Heart right ventricle (tissue), 16 donors: Measurements from ENCODE around the gene AAK1. TPM values are rescaled to one million over a fixed set of nuclear protein-coding genes. Genes with fewer than 3 reads are reported as not detected.

ENCODE experiments used
- ATAC-seq, 8 donors: fragments of 200-7000 bp; cut with Tn5 transposase; one replicate each; pipeline ENCODE4 v1.9.1; 2020; ENCODE audit warnings: mild to moderate bottlenecking in 8 of 8, moderate library complexity in 8 of 8, moderate number of reproducible peaks in 1 of 8
- DNase-seq, 2 donors: peaks; one replicate each; pipeline ENCODE4 v3.0.0-alpha.2; 2020
- H3K27ac ChIP-seq, 10 donors: fragments of 200-600 bp; sonication (generic) in 2 of 10; one replicate each; pipeline versions ENCODE4 v1.5.0 to v1.8.0; 2020 to 2022; ENCODE audit warnings: mild to moderate bottlenecking in 3 of 10
- H3K27me3 ChIP-seq, 7 donors: fragments of 200-600 bp; one replicate each; pipeline ENCODE4 v1.8.0; 2021 to 2022; ENCODE audit warnings: mild to moderate bottlenecking in 2 of 7
- H3K36me3 ChIP-seq, 9 donors: fragments of 200-600 bp; sonication (generic) in 1 of 9; one replicate each; pipeline versions ENCODE4 v1.5.0 to v1.8.0; 2020 to 2022; ENCODE audit warnings: mild to moderate bottlenecking in 2 of 9
- H3K4me1 ChIP-seq, 9 donors: fragments of 200-600 bp; sonication (generic) in 1 of 9; one replicate each; pipeline versions ENCODE4 v1.5.0 to v1.8.0; 2020 to 2022; ENCODE audit warnings: mild to moderate bottlenecking in 4 of 9
- H3K4me3 ChIP-seq, 10 donors: fragments of 200-600 bp; sonication (generic) in 2 of 10; one replicate each; pipeline versions ENCODE4 v1.5.0 to v1.8.0; 2020 to 2022; ENCODE audit warnings: mild to moderate bottlenecking in 7 of 10, moderate library complexity in 2 of 10
- H3K9me3 ChIP-seq, 11 donors: fragments of 200-600 bp in 10 of 11; sonication (generic) in 2 of 11; one replicate each; pipeline versions ENCODE4 v1.5.0 to v1.8.0; 2013 to 2022; ENCODE audit warnings: mild to moderate bottlenecking in 2 of 11, control low read depth in 1 of 11, moderate library complexity in 1 of 11
- WGBS, 2 donors: extraction: QIAGEN DNeasy Blood & Tissue Kit; methylation state at CpG; one replicate each; pipeline ENCODE4 v1.1.7; 2013; ENCODE audit warnings: inconsistent platforms in 1 of 2; 5-methylcytosine and 5-hydroxymethylcytosine counted together
- intact Hi-C, 10 donors: fragments of 100-400 bp; cut with DNase I; formaldehyde crosslinking; loops; one replicate each; pipeline versions ENCODE4 v1.11.1 to v1.14.2; 2022
- long read RNA-seq, 3 donors: library from polyadenylated mRNA; unstranded; transcript quantifications; one replicate each; pipeline ENCODE4 v2.0.0, GENCODE V29; 2020 to 2021
- polyA plus RNA-seq, 2 donors: library from polyadenylated mRNA; stranded (reverse); fragments of 200-250 nt; gene quantifications; one replicate each; pipeline ENCODE4 v1.2.3, GENCODE V29; 2013
- total RNA-seq, 10 donors: library from RNA; stranded (reverse); fragmentation: NEBNext Ultra II Directional in 3 of 10; extraction: Animal tissue kit (Norgen Biotek cat#: 25700) in 3 of 10; gene quantifications; one replicate each; pipeline versions ENCODE4 v1.2.1 to v1.2.4, GENCODE V29; 2021 to 2023
- TF ChIP-seq, protein P1 (sequence below), 9 donors: fragments of 200-600 bp; sonication (generic) in 2 of 9; IDR thresholded peaks; one replicate each; pipeline versions ENCODE4 v1.5.0 to v1.8.0; 2021 to 2022; ENCODE audit warnings: antibody characterized with exemption in 9 of 9, mild to moderate bottlenecking in 5 of 9, moderate library complexity in 1 of 9
- donor health status: Arrhythmogenic right ventricular cardiomyopathy.
- donor health status: ischemic (EF 13 %, LVEDD 7.1; RV severe dilation, severe dysfunction).
- donor health status: healthy with polysubstance abuse.
- donor health status: DM: no; HTN: yes; CAD: no.
- donor health status: DM: no; HTN: no; CAD: no.
- donor health status: ischemic (EF 25% LVEDD 6.9; RV normal size, moderate dysfunction).
- donor health status: ischemic (EF 25% LVEDD 5.7; RV mildly dilated, moderate dysfunction).
- donor health status: healthy.
- donor health status: DM: yes; HTN: yes; CAD: no.
- donor health status: Ischemic cardiomyopathy.
- donor health status: ischemic (EF 35%, LVEDD 5.7; RV mildly dilated, moderate dysfunction).
- donor health status: nonischemic (EF 11% LVEDD 7.7; RV severe dilation, severe dysfunction).
- donor health status: DM: yes; HTN: yes; CAD: no.
- donor health status: PGD.
- donor health status: ischemic (EF 29% LVEDD 5.4; RV normal size, mild dysfunction).
- donor health status: nonischemic (EF 23%, LVEDD 6.1; RV moderate dilation, normal function).

AAK1 gene
- total RNA-seq: 100 to 1,000 TPM in 7 of 10 donors, 10 to 100 TPM in 3; 70.2 to 148 (median 125) TPM
- 10 to 100 TPM; 10.1 to 34.2 TPM for polyA plus RNA-seq
- long read RNA-seq, donor 1, transcript AAK1-208 (2 exons, 453 nt): major isoform, 7 of 26 reads
- long read RNA-seq, donor 1, partial matches to known transcripts: 0 of 26 reads
- long read RNA-seq, donor 1, other reads (novel, unspliced or antisense): 18 of 26 reads
- long read RNA-seq, donor 2, transcript AAK1-208 (2 exons, 453 nt): major isoform, 6 of 44 reads
- long read RNA-seq, donor 2, partial matches to known transcripts: 2 of 44 reads
- long read RNA-seq, donor 2, other reads (novel, unspliced or antisense): 36 of 44 reads
- long read RNA-seq, donor 3, partial matches to known transcripts: 3 of 42 reads
- long read RNA-seq, donor 3, other reads (novel, unspliced or antisense): 39 of 42 reads

DNA sequence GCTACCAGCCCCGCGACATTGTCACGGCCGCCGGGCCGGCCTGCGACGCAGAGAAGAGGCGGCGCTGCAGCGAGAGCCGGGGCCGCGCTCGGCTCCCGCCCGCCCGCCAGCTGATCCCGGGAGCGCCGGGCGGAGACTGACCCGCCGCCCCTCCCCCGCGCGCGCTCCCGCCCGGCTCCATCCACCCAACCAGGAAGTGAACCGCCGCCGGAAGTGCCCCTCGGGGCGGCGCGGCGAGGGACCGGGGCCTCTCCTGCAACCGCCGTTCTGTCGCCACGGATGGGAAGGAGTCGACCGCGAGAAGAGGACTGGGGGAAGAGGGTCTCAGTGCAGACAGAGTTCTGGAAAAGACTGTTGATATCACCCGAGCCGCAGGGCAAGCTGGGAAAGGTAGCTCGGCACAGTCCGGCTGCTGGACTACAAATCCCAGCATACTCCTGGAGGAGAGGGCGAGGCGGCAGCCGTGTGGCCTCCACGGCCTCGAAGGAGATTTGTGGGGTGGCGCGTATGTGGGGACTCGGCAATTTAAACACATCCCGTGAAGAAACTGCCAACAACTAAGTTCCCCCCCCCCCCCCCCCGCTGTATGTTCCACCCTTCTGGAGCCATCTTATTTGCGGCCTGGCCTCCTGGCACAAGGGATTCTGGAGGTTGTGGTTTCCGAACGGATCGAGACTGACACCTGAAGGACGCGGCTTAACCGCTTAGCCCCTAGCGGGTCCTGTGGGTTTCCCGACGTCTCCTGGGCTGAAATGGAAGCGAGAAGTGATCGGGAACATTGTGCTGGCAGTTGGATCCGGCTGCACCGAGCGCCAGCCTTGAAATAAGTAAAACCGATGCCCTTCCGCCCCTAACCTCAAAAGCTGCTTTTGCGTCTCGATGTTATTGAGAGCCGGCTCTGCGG, at the start of gene AAK1:
AAK1 (minus strand) TSS at position 138 of the 904 bp plus-strand sequence. CDS start 699 bp downstream, outside the sequence.
- Histone ChIP-seq H3K27ac (peak within 1 kb of the TSS; percentile 90 to 99 (median 98)), H3K4me3 (peak within 1 kb of the TSS; percentile 77 to 99 (median 92)), H3K36me3 (no peaks in the 10 kb centered on the region), H3K4me1 (peaks cover 0 to 60% (median 45%) of the 10 kb centered on the region in 9 donors), H3K27me3 (no peaks in the 10 kb centered on the region), H3K9me3 (no peaks in the 10 kb centered on the region)
- intact Hi-C loops: loop anchor here (5.0 to 10.0 kb wide), 8 partner anchors 33 to 82 kb away; no protein-coding TSS in a partner anchor
- ATAC-seq (peak; percentile 91 to 96 (median 94)), DNase-seq (peak; percentile 92)
- 0% methylated on average over 72 to 81 of the region's 81 CpGs for WGBS, 2 donors
- TF ChIP-seq, protein P1, sequence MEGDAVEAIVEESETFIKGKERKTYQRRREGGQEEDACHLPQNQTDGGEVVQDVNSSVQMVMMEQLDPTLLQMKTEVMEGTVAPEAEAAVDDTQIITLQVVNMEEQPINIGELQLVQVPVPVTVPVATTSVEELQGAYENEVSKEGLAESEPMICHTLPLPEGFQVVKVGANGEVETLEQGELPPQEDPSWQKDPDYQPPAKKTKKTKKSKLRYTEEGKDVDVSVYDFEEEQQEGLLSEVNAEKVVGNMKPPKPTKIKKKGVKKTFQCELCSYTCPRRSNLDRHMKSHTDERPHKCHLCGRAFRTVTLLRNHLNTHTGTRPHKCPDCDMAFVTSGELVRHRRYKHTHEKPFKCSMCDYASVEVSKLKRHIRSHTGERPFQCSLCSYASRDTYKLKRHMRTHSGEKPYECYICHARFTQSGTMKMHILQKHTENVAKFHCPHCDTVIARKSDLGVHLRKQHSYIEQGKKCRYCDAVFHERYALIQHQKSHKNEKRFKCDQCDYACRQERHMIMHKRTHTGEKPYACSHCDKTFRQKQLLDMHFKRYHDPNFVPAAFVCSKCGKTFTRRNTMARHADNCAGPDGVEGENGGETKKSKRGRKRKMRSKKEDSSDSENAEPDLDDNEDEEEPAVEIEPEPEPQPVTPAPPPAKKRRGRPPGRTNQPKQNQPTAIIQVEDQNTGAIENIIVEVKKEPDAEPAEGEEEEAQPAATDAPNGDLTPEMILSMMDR (IDR thresholded peaks at IDR 0.05): peak in 3 of 9 donors; percentile 6 to 40 (median 25)

DNA sequence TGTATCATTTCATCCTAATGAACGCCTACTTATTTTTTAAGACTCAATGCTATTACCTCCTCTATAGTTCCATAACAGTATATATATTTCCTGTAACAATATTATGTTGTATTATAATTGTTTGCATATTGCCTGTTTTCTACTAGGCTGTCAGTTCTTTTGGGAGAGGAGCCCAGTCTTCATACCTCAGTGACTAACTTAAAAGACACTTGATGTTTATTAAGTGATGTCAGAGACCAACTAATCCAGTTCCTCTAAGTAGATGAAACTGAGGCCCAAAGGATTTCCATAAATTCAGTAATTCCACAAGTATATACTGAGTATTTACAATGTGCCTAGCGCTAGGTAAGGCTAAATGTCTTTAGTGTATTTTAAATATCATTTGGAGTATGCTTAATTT, 48.9 kb upstream of the AAK1 start:
- Histone ChIP-seq H3K4me1 (peaks cover 0 to 43% (median 13%) of the 10 kb centered on the region in 9 donors), H3K9me3 (no peaks in the 10 kb centered on the region), H3K4me3 (no peak overlapping the region), H3K36me3 (no peaks in the 10 kb centered on the region), H3K27me3 (no peaks in the 10 kb centered on the region), H3K27ac (no peak overlapping the region)
- DNase-seq (no peak), ATAC-seq (no peak)
- TF ChIP-seq, protein P1 (IDR thresholded peaks at IDR 0.05): no peak
- intact Hi-C loops: no loop called here
- 99% methylated on average over 2 of the region's 2 CpGs for WGBS, 2 donors

DNA sequence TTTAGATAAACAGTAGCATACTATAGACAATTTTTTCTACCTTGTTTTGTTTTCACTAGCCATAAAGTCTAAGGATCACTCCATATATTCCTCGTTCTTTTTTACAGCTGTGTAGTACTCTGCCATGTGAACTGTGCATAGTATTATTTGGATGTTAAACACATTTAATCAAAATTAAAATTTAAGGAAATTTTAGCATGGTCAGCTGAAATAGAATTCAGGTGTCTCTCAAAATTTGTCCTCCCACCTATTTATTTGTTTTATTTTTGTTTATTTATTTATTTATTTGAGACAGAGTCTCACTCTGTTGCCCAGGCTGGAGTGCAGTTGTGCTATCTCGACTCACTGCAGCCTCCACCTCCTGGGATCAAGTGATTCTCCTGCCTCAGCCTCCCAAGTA, 46.4 kb upstream of the AAK1 start:
- Histone ChIP-seq H3K4me3 (no peak overlapping the region), H3K27me3 (no peaks in the 10 kb centered on the region), H3K27ac (no peak overlapping the region), H3K36me3 (no peaks in the 10 kb centered on the region), H3K4me1 (peaks cover 0 to 43% (median 14%) of the 10 kb centered on the region in 9 donors), H3K9me3 (no peaks in the 10 kb centered on the region)
- intact Hi-C loops: no loop called here
- DNase-seq (no peak), ATAC-seq (no peak)
- TF ChIP-seq, protein P1 (IDR thresholded peaks at IDR 0.05): no peak
- WGBS, 2 donors: 93 to 97% methylated on average over 2 of the region's 2 CpGs

DNA sequence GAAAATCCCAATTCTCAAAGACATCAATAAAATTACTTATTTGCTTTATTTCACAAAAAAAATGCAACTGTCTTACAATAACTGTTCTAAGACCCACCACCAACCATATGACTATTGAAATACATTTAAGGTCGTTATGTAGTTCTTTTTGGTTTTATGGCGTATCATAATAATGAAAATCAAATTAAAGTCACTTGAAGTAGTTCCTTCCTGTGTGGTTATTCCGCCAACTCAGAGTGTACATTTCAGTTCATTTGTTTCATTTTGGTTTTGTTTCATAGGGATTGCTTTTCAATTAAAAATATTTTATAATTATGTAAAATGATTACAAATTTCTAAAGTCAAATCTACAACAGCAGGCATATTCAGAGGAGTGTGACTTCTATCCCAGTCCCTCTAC, 45.9 kb upstream of the AAK1 start:
- TF ChIP-seq, protein P1 (IDR thresholded peaks at IDR 0.05): no peak
- intact Hi-C loops: no loop called here
- H3K4me3 ChIP-seq: no peak overlapping the region
- 89 to 90% methylated on average over 3 of the region's 3 CpGs for WGBS, 2 donors
- H3K36me3 ChIP-seq: no peaks in the 10 kb centered on the region
- DNase-seq: no peak
- H3K27me3 ChIP-seq: no peaks in the 10 kb centered on the region
- H3K4me1 ChIP-seq: peaks cover 0 to 40% (median 12%) of the 10 kb centered on the region in 9 donors
- ATAC-seq: no peak
- H3K9me3 ChIP-seq: no peaks in the 10 kb centered on the region
- H3K27ac ChIP-seq: peak overlapping the region in 1 of 10 donors; percentile 9
